ENCODE results near the gene NUP54.

GRCh38 chr4:76141241-76141640 lies 7.0 kb downstream of the NUP54 start:
- TF ChIP-seq, protein P1, sequence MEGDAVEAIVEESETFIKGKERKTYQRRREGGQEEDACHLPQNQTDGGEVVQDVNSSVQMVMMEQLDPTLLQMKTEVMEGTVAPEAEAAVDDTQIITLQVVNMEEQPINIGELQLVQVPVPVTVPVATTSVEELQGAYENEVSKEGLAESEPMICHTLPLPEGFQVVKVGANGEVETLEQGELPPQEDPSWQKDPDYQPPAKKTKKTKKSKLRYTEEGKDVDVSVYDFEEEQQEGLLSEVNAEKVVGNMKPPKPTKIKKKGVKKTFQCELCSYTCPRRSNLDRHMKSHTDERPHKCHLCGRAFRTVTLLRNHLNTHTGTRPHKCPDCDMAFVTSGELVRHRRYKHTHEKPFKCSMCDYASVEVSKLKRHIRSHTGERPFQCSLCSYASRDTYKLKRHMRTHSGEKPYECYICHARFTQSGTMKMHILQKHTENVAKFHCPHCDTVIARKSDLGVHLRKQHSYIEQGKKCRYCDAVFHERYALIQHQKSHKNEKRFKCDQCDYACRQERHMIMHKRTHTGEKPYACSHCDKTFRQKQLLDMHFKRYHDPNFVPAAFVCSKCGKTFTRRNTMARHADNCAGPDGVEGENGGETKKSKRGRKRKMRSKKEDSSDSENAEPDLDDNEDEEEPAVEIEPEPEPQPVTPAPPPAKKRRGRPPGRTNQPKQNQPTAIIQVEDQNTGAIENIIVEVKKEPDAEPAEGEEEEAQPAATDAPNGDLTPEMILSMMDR (IDR thresholded peaks at IDR 0.05), result no peak
- no peak for TF ChIP-seq POLR2A (IDR thresholded peaks at IDR 0.05)
